Suprapubic skin (tissue), 4 donors: Measurements from ENCODE around the gene KANK4. TPM values are rescaled to one million over a fixed set of nuclear protein-coding genes. Genes with fewer than 3 reads are reported as not detected.

ENCODE experiments used
- DNase-seq, 2 donors: peaks; one replicate each; pipeline ENCODE4 v3.0.0-alpha.2; 2019; ENCODE audit warnings: low spot score in 2 of 2
- H3K27ac ChIP-seq: fragments of 200-600 bp; sonication (generic); one replicate; pipeline ENCODE4 v1.5.1; 2019
- H3K27me3 ChIP-seq: fragments of 200-600 bp; sonication (generic); one replicate; pipeline ENCODE4 v1.5.1; 2019
- H3K36me3 ChIP-seq: fragments of 200-600 bp; sonication (generic); one replicate; pipeline ENCODE4 v1.5.1; 2019
- H3K4me1 ChIP-seq: fragments of 200-600 bp; sonication (generic); one replicate; pipeline ENCODE4 v1.5.1; 2019
- H3K4me3 ChIP-seq: fragments of 200-600 bp; sonication (generic); one replicate; pipeline ENCODE4 v1.5.1; 2019; ENCODE audit warnings: mild to moderate bottlenecking
- H3K9me3 ChIP-seq: fragments of 200-600 bp; sonication (generic); one replicate; pipeline ENCODE4 v1.5.1; 2019
- CTCF ChIP-seq, 2 donors: fragments of 200-600 bp in 1 of 2; fragments of 450-650 bp in 1 of 2; sonication (generic) in 1 of 2; IDR thresholded peaks; one replicate each; pipeline ENCODE4 v1.5.1; 2016 to 2019; ENCODE audit warnings: antibody characterized with exemption in 2 of 2, mild to moderate bottlenecking in 1 of 2, moderate library complexity in 1 of 2
- EP300 ChIP-seq: sonication (generic); formaldehyde crosslinking; IDR thresholded peaks from one replicate; pipeline ENCODE4 v1.6.1; 2017; ENCODE audit warnings: antibody characterized with exemption
- POLR2A ChIP-seq, 2 donors: fragments of 450-650 bp; IDR thresholded peaks; one replicate each; pipeline ENCODE4 v1.6.1; 2017; ENCODE audit warnings: antibody characterized with exemption in 2 of 2, mild to moderate bottlenecking in 2 of 2, moderate library complexity in 2 of 2
- POLR2AphosphoS5 ChIP-seq, 3 donors: sonication (generic); formaldehyde crosslinking; IDR thresholded peaks; one replicate each; pipeline ENCODE4 v1.6.1; 2017; ENCODE audit warnings: antibody characterized with exemption in 3 of 3
- WGBS: methylation state at CpG from one replicate; pipeline ENCODE4 v1.1.5; 2018; 5-methylcytosine and 5-hydroxymethylcytosine counted together
- total RNA-seq, 4 donors: library from RNA; depleted of rRNA; stranded (reverse); fragments of >200 nt; gene quantifications; one replicate each; pipeline ENCODE4 v1.1.0, GENCODE V29; 2016

The KANK4 gene
- total RNA-seq, 4 donors from 2014 or later: 0.16 to 1.3 (median 0.54) TPM

DNA sequence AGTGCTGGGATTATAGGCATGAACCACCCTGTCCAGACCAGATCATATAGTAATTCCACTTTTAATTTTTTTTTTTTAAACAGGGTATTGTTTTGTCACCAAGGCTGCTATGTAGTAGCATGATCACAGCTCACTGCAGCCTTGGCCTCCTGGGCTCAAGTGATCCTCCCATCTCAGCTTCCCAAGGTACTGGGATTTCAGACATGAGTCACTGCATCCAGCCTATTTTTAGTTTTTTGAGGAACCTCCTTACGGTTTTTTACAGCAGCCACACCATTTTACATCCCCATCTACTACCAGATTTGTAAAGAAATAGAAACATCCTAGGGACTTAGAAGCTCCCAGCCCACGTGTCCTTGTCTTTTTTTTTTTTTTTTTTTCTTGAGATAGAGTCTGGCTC, 100.6 kb downstream of the KANK4 start:
- TF ChIP-seq POLR2A (IDR thresholded peaks at IDR 0.05) (no peak), CTCF (IDR thresholded peaks at IDR 0.05) (no peak), EP300 (no peak), POLR2AphosphoS5 (IDR thresholded peaks at IDR 0.05) (no peak)
- Histone ChIP-seq H3K27me3 (no peaks in the 10 kb centered on the region), H3K4me3 (no peak overlapping the region), H3K27ac (no peak overlapping the region), H3K4me1 (no peaks in the 10 kb centered on the region), H3K9me3 (no peaks in the 10 kb centered on the region), H3K36me3 (no peaks in the 10 kb centered on the region)
- 71% methylated on average over 2 of the region's 2 CpGs for WGBS
- DNase-seq: peak in 1 of 2 donors; percentile 1

GRCh38 chr1:62213075-62213914, 105.9 kb downstream of the KANK4 start:
- WGBS: 85% methylated on average over 6 of the region's 6 CpGs
- TF ChIP-seq POLR2AphosphoS5 (IDR thresholded peaks at IDR 0.05) (no peak), POLR2A (IDR thresholded peaks at IDR 0.05) (no peak), CTCF (IDR thresholded peaks at IDR 0.05) (no peak), EP300 (no peak)
- Histone ChIP-seq H3K4me1 (no peaks in the 10 kb centered on the region), H3K4me3 (no peak overlapping the region), H3K36me3 (no peaks in the 10 kb centered on the region), H3K9me3 (peaks cover 10% of the 10 kb centered on the region), H3K27ac (no peak overlapping the region), H3K27me3 (no peaks in the 10 kb centered on the region)
- DNase-seq: no peak

DNA sequence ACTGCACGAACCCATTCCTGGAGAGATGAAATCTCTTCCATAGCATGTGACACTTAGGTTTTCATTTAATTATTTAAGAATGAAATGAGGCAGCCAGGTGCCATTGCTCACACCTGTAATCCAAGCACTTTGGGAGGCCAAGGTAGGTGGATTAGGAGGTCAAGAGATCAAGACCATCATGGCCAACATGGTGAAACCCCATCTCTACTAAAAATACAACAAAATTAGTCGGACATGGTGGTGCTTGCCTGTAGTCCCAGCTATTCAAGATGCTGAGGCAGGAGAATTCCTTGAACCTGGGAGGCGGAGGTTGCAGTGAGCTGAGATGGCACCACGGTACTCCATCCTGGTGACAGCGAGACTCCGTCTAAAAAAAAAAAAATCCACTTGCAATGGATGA, 106.8 kb downstream of the KANK4 start:
- Histone ChIP-seq H3K27ac (no peak overlapping the region), H3K9me3 (peaks cover 10% of the 10 kb centered on the region), H3K4me1 (no peaks in the 10 kb centered on the region), H3K4me3 (no peak overlapping the region), H3K36me3 (no peaks in the 10 kb centered on the region), H3K27me3 (no peaks in the 10 kb centered on the region)
- no peak for TF ChIP-seq POLR2A (IDR thresholded peaks at IDR 0.05)
- no peak for DNase-seq
- WGBS: 89% methylated on average over 6 of the region's 6 CpGs

GRCh38 chr1:62210960-62211359, 108.3 kb downstream of the KANK4 start:
- TF ChIP-seq POLR2AphosphoS5 (IDR thresholded peaks at IDR 0.05): no peak
- no peak for TF ChIP-seq EP300
- no peak for TF ChIP-seq POLR2A (IDR thresholded peaks at IDR 0.05)
- no peak for TF ChIP-seq CTCF (IDR thresholded peaks at IDR 0.05)
- peaks cover 10% of the 10 kb centered on the region for H3K9me3 ChIP-seq
- no peak overlapping the region for H3K4me3 ChIP-seq
- no peak overlapping the region for H3K27ac ChIP-seq
- no peaks in the 10 kb centered on the region for H3K27me3 ChIP-seq
- no peak for DNase-seq
- no peaks in the 10 kb centered on the region for H3K4me1 ChIP-seq
- H3K36me3 ChIP-seq: no peaks in the 10 kb centered on the region
- WGBS: 97% methylated on average over 1 of the region's 1 CpG

- no peak overlapping the region for H3K27ac ChIP-seq
- H3K36me3 ChIP-seq: no peaks in the 10 kb centered on the region
- TF ChIP-seq POLR2AphosphoS5 (IDR thresholded peaks at IDR 0.05) (no peak), CTCF (IDR thresholded peaks at IDR 0.05) (no peak), EP300 (no peak), POLR2A (IDR thresholded peaks at IDR 0.05) (no peak)
- DNase-seq: no peak
- no peaks in the 10 kb centered on the region for H3K27me3 ChIP-seq
- H3K4me3 ChIP-seq: no peak overlapping the region
- no peaks in the 10 kb centered on the region for H3K4me1 ChIP-seq
- 94% methylated on average over 1 of the region's 1 CpG for WGBS
- peaks cover 10% of the 10 kb centered on the region for H3K9me3 ChIP-seq
Measured at GRCh38 chr1:62209931-62210595, 109.2 kb downstream of the KANK4 start.
